A673 (cell line): ENCODE results near the gene FAM124A.

Experiments
- EZH2 ChIP-seq: fragments of 200-600 bp; sonication (generic); IDR thresholded peaks from 2 replicates; pipeline ENCODE4 v1.6.1; 2017; ENCODE audit warnings: borderline replicate concordance, low read depth, mild to moderate bottlenecking, mixed read lengths, antibody characterized with exemption, low read length; ENCODE audit not compliant: poor library complexity, severe bottlenecking
- TF ChIP-seq, protein P1 (sequence below): fragments of 300-800, 200-600 bp; sonication (generic); conservative IDR thresholded peaks from 2 replicates; pipeline ENCODE4 v1.5.1; 2017; ENCODE audit warnings: low read depth, mild to moderate bottlenecking, antibody characterized with exemption, low read length, moderate library complexity, mixed read lengths

DNA sequence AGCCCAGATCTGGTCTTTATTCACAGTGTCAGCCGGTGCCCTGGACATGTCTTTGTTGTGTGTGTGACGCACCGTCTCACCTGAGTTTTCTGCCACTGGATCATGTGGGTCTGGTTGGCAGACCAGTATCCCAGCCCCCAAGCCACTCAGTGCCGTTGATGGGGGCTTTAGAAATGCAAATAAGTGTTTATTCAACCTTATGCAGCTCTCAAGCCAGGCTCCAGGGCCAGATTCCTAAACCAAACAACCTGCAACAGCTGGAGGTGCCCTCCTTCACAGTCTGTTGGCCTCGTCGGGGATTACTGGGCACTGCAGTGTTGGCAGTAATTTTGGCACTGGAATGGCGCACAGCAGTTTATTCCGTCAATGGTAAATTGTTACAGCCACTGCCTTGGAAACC is 21.6 kb downstream of the FAM124A start:
- TF ChIP-seq, protein P1, sequence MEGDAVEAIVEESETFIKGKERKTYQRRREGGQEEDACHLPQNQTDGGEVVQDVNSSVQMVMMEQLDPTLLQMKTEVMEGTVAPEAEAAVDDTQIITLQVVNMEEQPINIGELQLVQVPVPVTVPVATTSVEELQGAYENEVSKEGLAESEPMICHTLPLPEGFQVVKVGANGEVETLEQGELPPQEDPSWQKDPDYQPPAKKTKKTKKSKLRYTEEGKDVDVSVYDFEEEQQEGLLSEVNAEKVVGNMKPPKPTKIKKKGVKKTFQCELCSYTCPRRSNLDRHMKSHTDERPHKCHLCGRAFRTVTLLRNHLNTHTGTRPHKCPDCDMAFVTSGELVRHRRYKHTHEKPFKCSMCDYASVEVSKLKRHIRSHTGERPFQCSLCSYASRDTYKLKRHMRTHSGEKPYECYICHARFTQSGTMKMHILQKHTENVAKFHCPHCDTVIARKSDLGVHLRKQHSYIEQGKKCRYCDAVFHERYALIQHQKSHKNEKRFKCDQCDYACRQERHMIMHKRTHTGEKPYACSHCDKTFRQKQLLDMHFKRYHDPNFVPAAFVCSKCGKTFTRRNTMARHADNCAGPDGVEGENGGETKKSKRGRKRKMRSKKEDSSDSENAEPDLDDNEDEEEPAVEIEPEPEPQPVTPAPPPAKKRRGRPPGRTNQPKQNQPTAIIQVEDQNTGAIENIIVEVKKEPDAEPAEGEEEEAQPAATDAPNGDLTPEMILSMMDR = no peak
- no peak for TF ChIP-seq EZH2
